Measurements from ENCODE around the gene IP6K1.
"Not testable (repeated sequence)": the region's sequence is repeated elsewhere in the genome, so short reads cannot be mapped to it uniquely, and the experiment has no call there.

Gene IP6K1

GRCh38 chr3:49786357-49787181 lies at the start of gene IP6K1:
Gene IP6K1 (minus strand): TSS chr3:49786542. CDS start chr3:49748040, 38,502 bp downstream.
- DNase-seq: peak; percentile 96

GRCh38 chr3:49831341-49831740 lies 45.0 kb upstream of the IP6K1 start:
- no peak for DNase-seq

GRCh38 chr3:49826016-49826415 lies 39.7 kb upstream of the IP6K1 start:
- no peak for DNase-seq

GRCh38 chr3:49823131-49823530 lies 36.8 kb upstream of the IP6K1 start:
- not testable (repeated sequence) for DNase-seq

DNA sequence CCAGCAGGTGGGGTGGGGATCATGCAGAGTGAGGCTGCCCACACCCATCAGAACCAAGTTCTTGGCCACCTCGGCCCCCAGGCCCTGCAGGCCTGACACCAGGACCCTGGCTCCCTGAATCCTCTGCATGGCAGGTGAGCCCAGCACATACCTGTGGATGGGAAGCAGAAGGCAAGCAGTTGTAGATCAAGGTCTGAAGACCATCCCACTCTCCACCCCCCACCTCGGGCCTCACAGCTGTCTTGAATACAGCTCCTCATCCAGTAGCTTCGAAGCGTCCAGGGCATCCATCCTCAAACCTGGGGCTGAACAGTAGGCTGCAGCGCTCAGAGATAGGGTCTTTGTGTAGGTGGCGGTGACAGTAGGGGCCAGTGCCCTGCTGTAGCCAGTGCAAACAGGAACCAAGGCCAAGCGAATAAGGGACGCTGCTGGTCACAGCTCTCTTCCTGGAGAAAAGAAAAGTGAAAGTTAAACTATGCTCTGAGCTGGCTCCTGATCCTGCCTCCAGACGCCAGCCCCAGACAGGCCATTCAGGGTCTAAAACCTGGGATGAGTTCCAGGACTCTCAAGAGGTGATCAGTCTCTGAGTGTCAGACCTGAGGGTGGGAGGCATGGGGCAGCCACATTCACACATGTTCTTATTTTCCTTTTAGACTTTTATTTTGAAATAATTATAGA lies 27.3 kb upstream of the IP6K1 start, which contains the start of gene UBA7:
TSS of gene UBA7 (minus strand) at position 457 of the 678 bp plus-strand sequence. CDS start at position 291, 166 bp downstream.
- DNase-seq: no peak

- no peak for DNase-seq
Measured at GRCh38 chr3:49812916-49813496, 26.7 kb upstream of the IP6K1 start.

GRCh38 chr3:49807431-49808114 lies 21.2 kb upstream of the IP6K1 start:
- DNase-seq: no peak

GRCh38 chr3:49806850-49807249 lies 20.5 kb upstream of the IP6K1 start:
- no peak for DNase-seq

DNA sequence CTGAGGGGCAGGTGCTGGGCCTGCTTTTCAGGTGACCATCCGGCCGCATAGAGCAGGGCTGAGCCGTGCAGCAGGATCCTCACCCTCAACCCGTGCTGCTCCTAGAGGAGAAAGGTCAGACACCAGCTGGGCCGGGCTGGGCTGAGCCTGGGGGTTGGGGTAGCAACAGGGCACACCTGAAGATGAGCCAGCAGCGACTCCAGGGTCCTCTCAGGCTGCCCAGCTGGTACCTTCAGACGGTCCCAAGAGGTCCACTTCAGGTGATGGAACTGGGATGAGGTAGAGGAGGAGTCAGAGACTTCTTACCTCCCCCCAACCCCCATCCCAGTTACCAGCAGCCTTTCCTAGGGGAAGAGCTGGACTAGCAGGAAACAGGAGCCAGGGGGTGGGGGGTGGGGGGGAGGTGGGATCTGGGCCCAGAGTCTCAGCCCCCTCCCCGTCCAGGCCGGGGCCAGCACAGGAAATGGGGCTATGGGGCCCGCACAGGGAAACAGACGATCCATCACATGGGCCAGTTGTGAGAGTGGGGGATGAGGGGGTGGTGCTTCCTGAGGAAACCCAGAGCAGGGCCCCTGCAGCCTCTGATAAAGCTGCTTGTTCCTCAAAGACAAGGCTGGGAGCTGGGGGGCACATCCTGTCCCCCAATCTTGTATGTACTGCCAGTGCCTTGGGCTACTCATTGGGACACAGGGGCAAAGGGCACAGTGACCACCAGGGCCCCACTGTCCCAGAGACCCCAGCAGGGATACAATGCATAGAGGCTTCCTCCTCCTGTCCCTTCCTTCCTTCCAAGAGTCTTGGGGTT lies 19.8 kb upstream of the IP6K1 start:
- no peak for DNase-seq

DNA sequence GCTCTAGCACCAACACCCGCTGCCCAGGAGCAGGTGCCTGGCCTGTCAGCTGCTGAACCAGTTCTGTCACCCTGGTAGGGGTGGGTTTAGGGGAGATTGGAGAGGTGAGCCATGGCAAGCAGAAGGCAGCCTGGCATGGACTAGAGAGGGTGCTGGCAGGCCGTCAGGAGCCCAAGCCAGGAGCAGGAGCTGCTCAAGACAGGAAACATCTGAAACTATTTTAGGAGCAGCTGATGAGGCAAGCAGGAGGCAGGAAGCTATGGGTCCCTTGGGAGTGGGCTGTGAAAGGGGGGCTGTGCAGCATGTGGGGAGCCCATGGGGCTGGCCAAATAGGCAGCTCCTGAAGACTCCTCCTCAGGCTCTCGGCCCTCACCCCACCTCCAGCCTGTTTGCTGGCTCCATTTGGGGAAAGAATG lies 19.0 kb upstream of the IP6K1 start:
- no peak for DNase-seq

DNA sequence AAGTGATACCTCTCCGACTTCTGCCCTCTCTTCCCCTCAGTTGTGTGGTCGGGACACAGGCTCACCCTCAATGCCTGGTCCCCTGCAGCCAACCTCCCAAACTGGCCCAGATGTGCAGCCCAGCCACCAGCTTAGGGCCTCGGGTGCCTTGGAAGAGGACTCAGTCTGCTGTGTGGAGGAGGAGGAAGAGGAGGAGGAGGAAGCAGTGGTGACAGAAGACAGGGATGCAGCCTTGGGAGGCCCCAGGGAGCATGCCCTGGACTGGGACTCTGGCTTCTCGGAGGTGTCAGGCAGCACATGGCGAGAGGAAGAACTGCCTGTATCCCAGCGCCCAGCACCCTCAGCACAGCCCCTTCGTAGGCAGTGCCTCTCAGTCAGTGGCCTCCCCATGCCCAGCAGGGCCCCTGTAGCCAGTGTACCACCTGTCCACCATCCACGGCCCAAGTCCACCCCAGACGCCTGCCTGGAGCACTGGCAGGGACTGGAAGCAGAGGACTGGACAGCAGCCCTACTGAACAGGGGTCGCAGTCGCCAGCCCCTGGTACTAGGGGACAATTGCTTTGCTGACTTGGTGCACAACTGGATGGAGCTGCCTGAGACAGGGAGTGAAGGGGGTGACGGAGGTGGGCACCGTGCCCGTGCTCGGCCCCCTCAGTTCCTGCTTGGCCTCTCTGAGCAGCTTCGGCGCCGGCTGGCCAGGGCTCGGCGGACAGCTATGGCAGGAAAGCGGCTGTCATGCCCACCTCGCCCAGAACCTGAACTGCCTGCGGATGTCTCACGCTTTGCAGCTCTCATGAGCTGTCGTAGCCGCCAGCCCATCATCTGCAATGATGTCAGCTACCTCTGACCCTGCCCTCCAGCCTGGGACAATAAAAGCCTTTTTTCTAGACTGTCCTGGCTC lies 18.0 kb upstream of the IP6K1 start:
- no peak for DNase-seq

- DNase-seq: peak; percentile 50
Measured at GRCh38 chr3:49803465-49804140, 17.3 kb upstream of the IP6K1 start.

- DNase-seq: peak; percentile 71
Measured at GRCh38 chr3:49802719-49803464, 16.6 kb upstream of the IP6K1 start, which contains the start of gene INKA1. Gene INKA1 (plus strand): TSS chr3:49803261. CDS start chr3:49803393, 132 bp downstream.

DNA sequence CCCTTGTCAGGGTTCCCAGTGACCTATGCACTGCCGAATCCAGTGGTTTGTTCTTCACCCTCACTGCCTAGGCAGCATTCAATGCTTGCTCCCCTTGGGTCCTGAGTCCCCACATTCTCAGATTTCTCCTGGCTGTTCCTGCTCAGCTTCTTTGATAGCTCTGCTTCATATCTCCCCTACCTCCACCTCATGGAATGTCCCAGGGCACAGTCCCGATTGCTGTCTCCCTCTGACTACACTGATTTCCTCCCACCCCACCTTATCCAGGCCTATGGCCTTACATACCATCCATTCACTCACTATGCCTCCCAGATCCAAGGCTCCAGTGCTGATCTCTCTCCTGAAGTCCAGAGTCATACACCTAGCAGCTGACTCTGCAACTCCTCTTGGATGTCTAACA lies 14.8 kb upstream of the IP6K1 start:
- DNase-seq: no peak

- no peak for DNase-seq
Measured at GRCh38 chr3:49799761-49800160, 13.4 kb upstream of the IP6K1 start, which contains the start of gene CDHR4. Gene CDHR4 (minus strand): TSS chr3:49799873. CDS start chr3:49799812, 61 bp downstream.

DNA sequence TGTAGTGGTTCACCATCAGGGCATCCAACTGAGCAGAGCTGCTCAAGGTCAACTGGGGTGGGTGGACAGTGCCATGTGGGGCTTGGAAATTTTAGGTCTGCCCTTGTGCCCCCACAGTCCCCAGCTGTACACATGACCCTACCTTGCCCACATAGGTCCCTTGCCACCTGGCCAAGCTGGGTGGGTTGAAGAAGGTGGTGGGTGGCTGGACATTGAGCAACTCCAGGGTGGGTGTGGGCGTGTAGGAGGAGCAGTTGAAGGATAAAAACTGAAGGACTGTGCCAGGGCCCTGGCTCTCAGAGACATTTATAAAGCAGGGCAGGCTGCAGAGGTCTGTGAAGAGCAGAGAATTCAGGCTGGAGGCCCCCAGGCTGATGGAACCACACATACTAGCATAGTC lies 12.8 kb upstream of the IP6K1 start:
- DNase-seq: no peak

GRCh38 chr3:49794926-49795905 lies 8.9 kb upstream of the IP6K1 start:
- no peak for DNase-seq

- DNase-seq: no peak
Measured at GRCh38 chr3:49794431-49794830, 8.1 kb upstream of the IP6K1 start.
